ENCODE measurements around the gene RPL29. TPM values are rescaled to one million over a fixed set of nuclear protein-coding genes. Genes with fewer than 3 reads are reported as not detected.

Gene RPL29
- total and polyA plus RNA-seq, 7 experiments from 2014 or later, result 1,152 to 2,133 (median 1,556) TPM

DNA sequence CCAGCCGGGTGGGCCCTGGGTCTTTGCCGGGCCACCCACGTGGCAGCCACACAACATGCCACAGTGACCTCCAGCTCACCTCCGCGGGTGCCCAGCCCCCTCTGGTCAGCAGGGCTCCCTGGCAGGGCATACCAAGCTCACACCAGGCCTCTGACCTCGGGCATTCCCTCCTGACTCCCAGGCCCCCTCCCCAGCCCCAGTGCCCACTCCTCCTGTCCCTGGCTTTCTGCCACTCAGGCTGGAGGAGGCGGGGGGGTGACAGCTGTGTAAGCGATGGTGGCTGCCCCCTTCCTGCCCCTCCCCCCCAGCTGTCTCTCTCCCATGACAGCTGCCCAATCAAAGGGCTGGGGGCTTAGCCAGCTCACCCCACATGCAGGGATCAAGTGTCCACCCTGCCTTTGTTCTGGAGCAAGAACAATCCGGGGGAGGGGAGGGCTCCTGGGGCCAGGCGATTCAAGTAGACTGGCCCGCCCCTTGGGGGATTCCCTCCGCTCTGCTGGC is 31.7 kb downstream of the RPL29 start:
- CTCF ChIA-PET, result no interaction called here
- Histone ChIP-seq H3K27me3 (ENCODE audit: control insufficient read depth in 2 of 2, insufficient read depth in 2 of 2, low read length in 2 of 2) (no peaks in the 10 kb centered on the region), H3K36me3 (ENCODE audit: control insufficient read depth in 2 of 3, insufficient read depth in 3 of 3, low read length in 3 of 3) (peaks cover 0 to 1% (median 0%) of the 10 kb centered on the region in 3 experiments), H3K4me1 (ENCODE audit: control insufficient read depth in 2 of 2, insufficient read depth in 2 of 2, low read length in 2 of 2) (peaks cover 7 to 9% of the 10 kb centered on the region in 2 donors), H3K27ac (ENCODE audit: low read depth, low read length) (no peak overlapping the region), H3K9me3 (ENCODE audit: control insufficient read depth in 2 of 3, low read length in 3 of 3) (no peaks in the 10 kb centered on the region), H3K4me3 (ENCODE audit: low read length) (no peak overlapping the region)
- H3K9me3 Mint-ChIP-seq, result no peaks in the 10 kb centered on the region
- ATAC-seq (no peak), DNase-seq (no peak)
- H3K27me3 Mint-ChIP-seq, result peaks cover 0 to 10% (median 0%) of the 10 kb centered on the region in 5 donors
- intact Hi-C loops (cut with micrococcal nuclease), result no loop called here
- peaks cover 15 to 28% (median 23%) of the 10 kb centered on the region in 7 donors for H3K4me1 Mint-ChIP-seq
- POLR2A ChIA-PET, result no interaction called here
- H3K27ac Mint-ChIP-seq, result no peak overlapping the region
- H3K36me3 Mint-ChIP-seq, result peaks cover 0 to 6% (median 0%) of the 10 kb centered on the region in 5 donors
- no peak overlapping the region for H3K4me3 Mint-ChIP-seq

DNA sequence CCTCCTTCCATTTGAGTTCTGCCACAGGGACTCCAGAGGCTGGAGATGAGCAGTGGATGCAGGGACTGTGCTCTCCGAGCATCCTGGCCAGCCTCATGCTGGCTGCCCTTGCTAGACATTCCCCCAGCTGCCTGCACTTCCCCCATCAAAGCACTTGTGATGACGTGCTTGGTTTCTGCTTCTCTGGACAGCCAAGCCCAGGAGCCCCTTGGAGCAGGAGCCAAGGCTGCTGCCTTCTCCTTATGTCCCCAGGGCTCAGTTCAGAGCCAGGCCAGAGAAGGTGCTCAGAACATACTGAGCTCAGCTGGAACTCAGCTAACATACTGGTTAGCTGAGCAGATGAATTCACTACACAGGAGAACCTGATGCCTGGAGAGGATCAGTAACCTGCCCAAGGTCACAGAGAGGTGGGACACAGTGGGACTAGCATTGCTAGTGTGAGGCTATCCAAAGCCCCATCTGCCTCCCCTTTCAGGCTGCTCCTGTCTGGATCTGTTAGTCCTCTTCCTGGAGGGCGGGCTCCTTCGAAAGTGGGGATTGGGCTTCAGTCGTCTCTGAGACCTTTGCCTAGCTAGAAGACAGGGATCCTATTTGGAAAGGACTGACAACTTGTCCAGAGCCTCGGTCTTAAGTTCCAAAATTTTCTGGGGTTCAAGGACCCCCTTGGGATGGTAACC is 32.7 kb downstream of the RPL29 start:
- DNase-seq, result no peak
- no peak overlapping the region for H3K27ac Mint-ChIP-seq
- no peak for ATAC-seq

DNA sequence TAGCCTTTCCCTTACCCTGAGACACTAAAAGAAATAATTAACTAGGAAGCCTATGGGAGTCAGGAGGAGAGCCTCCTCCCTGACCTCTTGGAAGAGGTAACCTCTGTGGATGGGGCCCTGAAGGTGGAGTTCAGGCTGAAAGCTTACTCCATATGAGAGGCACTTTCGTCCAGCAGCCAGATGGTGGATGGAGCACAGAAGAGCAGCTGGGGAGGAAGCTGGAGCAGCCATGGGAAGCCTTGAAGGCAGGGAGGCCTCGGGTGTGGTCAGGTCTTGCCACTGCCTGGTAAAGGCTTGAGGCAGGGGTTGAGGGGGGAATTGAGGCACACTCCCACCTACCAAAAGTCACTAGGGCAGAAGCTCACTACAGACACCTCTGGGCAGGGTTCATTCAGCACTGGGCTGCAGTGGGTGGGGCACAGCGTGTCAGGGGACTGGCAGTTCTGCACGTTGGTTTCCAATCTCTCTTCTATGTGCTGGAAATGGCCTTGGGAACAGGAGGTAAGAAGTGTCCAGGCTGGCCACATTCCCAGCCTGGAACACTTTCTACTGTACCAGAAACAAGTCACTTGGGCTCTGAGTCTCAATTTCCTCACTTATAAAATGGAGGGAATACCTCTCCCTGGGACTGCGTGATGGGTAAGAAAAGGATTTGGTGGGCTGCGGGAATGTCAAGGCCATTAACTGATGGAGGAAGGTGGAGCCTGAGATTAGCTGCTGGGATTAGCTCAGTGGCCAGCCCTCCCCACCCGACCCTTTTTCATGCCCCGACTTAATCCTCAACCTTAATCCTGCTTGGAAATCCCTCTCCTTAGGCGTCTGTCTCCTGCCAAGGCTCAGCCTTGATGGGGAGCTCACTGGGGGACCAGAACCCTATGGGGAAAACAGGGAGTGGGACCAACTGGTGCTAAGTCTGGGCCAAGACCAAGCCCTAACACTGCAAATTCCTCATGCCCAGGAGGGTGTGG is 33.8 kb downstream of the RPL29 start:
- Mint-ChIP-seq H3K27ac (no peak overlapping the region), H3K4me3 (no peak overlapping the region)

More for the DNA sequence above, 32.7 kb downstream of the RPL29 start:
- ChIA-PET CTCF (interaction anchor here (0.5 kb wide), 2 partner anchors 184 to 371 kb away, joined by 4 to 9 read pairs; no protein-coding TSS in a partner anchor), POLR2A (interaction anchor here (0.9 to 1.8 kb wide), 2 partner anchors 11 to 33 kb away, joined by 3 to 5 read pairs; partner anchors contain the start of genes ABHD14B and RPL29)
- H3K27me3 Mint-ChIP-seq, result peaks cover 0 to 10% (median 0%) of the 10 kb centered on the region in 5 donors
- Histone ChIP-seq H3K27me3 (ENCODE audit: control insufficient read depth in 2 of 2, insufficient read depth in 2 of 2, low read length in 2 of 2) (no peaks in the 10 kb centered on the region), H3K27ac (ENCODE audit: low read depth, low read length) (no peak overlapping the region), H3K9me3 (ENCODE audit: control insufficient read depth in 2 of 3, low read length in 3 of 3) (no peaks in the 10 kb centered on the region), H3K4me1 (ENCODE audit: control insufficient read depth in 2 of 2, insufficient read depth in 2 of 2, low read length in 2 of 2) (peaks cover 7% of the 10 kb centered on the region in 2 donors), H3K4me3 (ENCODE audit: low read length) (no peak overlapping the region), H3K36me3 (ENCODE audit: control insufficient read depth in 2 of 3, insufficient read depth in 3 of 3, low read length in 3 of 3) (peaks cover 0 to 3% (median 0%) of the 10 kb centered on the region in 3 experiments)
- H3K9me3 Mint-ChIP-seq, result no peaks in the 10 kb centered on the region
- H3K4me1 Mint-ChIP-seq, result peaks cover 11 to 21% (median 18%) of the 10 kb centered on the region in 7 donors
- no peak overlapping the region for H3K4me3 Mint-ChIP-seq
- intact Hi-C loops (cut with micrococcal nuclease), result no loop called here
- peaks cover 0 to 11% (median 4%) of the 10 kb centered on the region in 5 donors for H3K36me3 Mint-ChIP-seq

DNA sequence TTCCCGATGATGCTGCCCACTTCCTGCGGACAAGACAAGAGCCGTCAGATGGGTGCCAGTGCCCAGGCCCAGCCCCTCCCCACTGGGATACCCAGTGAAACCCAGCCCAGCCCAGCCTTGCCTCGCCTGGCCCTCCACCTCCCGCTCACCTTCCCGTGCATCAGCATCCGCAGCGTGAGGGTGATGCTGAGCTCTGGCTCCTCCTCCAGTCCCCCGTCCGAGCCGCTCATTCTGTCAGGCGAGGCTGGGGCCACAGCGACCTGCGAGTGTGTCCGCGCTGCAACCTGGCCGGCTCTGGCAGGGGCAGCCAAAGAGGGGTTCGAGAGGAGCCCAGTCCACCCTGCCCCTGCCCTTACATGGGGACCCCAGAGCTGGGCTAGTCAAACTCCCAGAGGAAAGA is 34.7 kb downstream of the RPL29 start:
- no peaks in the 10 kb centered on the region for H3K9me3 ChIP-seq (ENCODE audit: control insufficient read depth in 2 of 3, low read length in 3 of 3)
- Mint-ChIP-seq H3K4me3 (no peak overlapping the region), H3K9me3 (no peaks in the 10 kb centered on the region), H3K27ac (no peak overlapping the region), H3K36me3 (peaks cover 0 to 11% (median 4%) of the 10 kb centered on the region in 5 donors), H3K27me3 (peaks cover 0 to 17% (median 0%) of the 10 kb centered on the region in 5 donors), H3K4me1 (peaks cover 6 to 18% (median 13%) of the 10 kb centered on the region in 7 donors)
- ChIA-PET CTCF (no interaction called here), POLR2A (interaction anchor here (1.8 kb wide), 1 partner anchor 35 kb away, joined by 5 read pairs; the partner anchor contains the start of gene RPL29)
- no peak overlapping the region for H3K27ac ChIP-seq (ENCODE audit: low read depth, low read length)
- intact Hi-C loops (cut with micrococcal nuclease), result no loop called here
- H3K27me3 ChIP-seq (ENCODE audit: control insufficient read depth in 2 of 2, insufficient read depth in 2 of 2, low read length in 2 of 2), result peaks cover 0 to 4% of the 10 kb centered on the region in 2 donors
- H3K4me3 ChIP-seq (ENCODE audit: low read length), result no peak overlapping the region
- no peak for DNase-seq
- no peak for ATAC-seq
- peaks cover 0 to 7% of the 10 kb centered on the region in 2 donors for H3K4me1 ChIP-seq (ENCODE audit: control insufficient read depth in 2 of 2, insufficient read depth in 2 of 2, low read length in 2 of 2)
- H3K36me3 ChIP-seq (ENCODE audit: control insufficient read depth in 2 of 3, insufficient read depth in 3 of 3, low read length in 3 of 3), result peaks cover 0 to 3% (median 0%) of the 10 kb centered on the region in 3 experiments

More for the DNA sequence above, 33.8 kb downstream of the RPL29 start:
- Mint-ChIP-seq H3K36me3 (peaks cover 0 to 11% (median 4%) of the 10 kb centered on the region in 5 donors), H3K4me1 (peaks cover 11 to 21% (median 18%) of the 10 kb centered on the region in 7 donors), H3K27me3 (peaks cover 0 to 12% (median 0%) of the 10 kb centered on the region in 5 donors), H3K9me3 (no peaks in the 10 kb centered on the region)
- intact Hi-C loops (cut with micrococcal nuclease), result no loop called here
- Histone ChIP-seq H3K27ac (ENCODE audit: low read depth, low read length) (no peak overlapping the region), H3K4me3 (ENCODE audit: low read length) (no peak overlapping the region), H3K36me3 (ENCODE audit: control insufficient read depth in 2 of 3, insufficient read depth in 3 of 3, low read length in 3 of 3) (peaks cover 0 to 3% (median 0%) of the 10 kb centered on the region in 3 experiments), H3K27me3 (ENCODE audit: control insufficient read depth in 2 of 2, insufficient read depth in 2 of 2, low read length in 2 of 2) (peaks cover 0 to 4% of the 10 kb centered on the region in 2 donors), H3K4me1 (ENCODE audit: control insufficient read depth in 2 of 2, insufficient read depth in 2 of 2, low read length in 2 of 2) (peaks cover 3 to 6% of the 10 kb centered on the region in 2 donors), H3K9me3 (ENCODE audit: control insufficient read depth in 2 of 3, low read length in 3 of 3) (no peaks in the 10 kb centered on the region)
- ATAC-seq, result no peak
- no peak for DNase-seq
- CTCF ChIA-PET, result no interaction called here
- POLR2A ChIA-PET, result interaction anchor here (0.9 to 1.8 kb wide), 2 partner anchors 12 to 34 kb away, joined by 3 to 5 read pairs; partner anchors contain the start of genes ABHD14B and RPL29

DNA sequence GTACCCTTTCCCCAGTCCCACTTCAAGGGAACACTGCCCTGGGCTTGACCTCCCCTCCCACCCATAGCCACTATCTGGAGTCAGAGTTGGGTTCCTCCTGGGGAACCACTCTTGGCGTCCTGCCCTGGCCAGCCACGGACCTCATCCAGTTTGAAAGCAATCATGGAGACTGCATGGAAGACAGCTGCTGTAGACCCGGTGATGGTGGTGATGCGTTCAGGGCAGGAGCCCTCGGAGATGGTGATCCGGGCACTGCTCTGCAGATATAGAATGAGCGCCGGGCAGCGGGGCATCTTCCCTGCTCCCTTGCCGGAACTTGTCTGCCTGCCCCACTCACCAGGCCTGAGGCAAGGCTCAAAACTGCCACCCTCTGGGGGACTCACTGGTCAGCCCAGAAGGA is 35.3 kb downstream of the RPL29 start:
- Mint-ChIP-seq H3K27ac (no peak overlapping the region), H3K27me3 (peaks cover 0 to 18% (median 0%) of the 10 kb centered on the region in 5 donors), H3K4me1 (peaks cover 2 to 13% (median 9%) of the 10 kb centered on the region in 7 donors), H3K4me3 (no peak overlapping the region), H3K36me3 (peaks cover 0 to 11% (median 4%) of the 10 kb centered on the region in 5 donors), H3K9me3 (no peaks in the 10 kb centered on the region)
- H3K27ac ChIP-seq (ENCODE audit: low read depth, low read length), result no peak overlapping the region
- no peaks in the 10 kb centered on the region for H3K9me3 ChIP-seq (ENCODE audit: control insufficient read depth in 2 of 3, low read length in 3 of 3)
- ChIA-PET POLR2A (no interaction called here), CTCF (no interaction called here)
- no peak overlapping the region for H3K4me3 ChIP-seq (ENCODE audit: low read length)
- DNase-seq (no peak), ATAC-seq (no peak)
- peaks cover 0 to 3% (median 0%) of the 10 kb centered on the region in 3 experiments for H3K36me3 ChIP-seq (ENCODE audit: control insufficient read depth in 2 of 3, insufficient read depth in 3 of 3, low read length in 3 of 3)
- peaks cover 3 to 4% of the 10 kb centered on the region in 2 donors for H3K27me3 ChIP-seq (ENCODE audit: control insufficient read depth in 2 of 2, insufficient read depth in 2 of 2, low read length in 2 of 2)
- intact Hi-C loops (cut with micrococcal nuclease), result no loop called here
- H3K4me1 ChIP-seq (ENCODE audit: control insufficient read depth in 2 of 2, insufficient read depth in 2 of 2, low read length in 2 of 2), result peaks cover 0 to 7% of the 10 kb centered on the region in 2 donors

DNA sequence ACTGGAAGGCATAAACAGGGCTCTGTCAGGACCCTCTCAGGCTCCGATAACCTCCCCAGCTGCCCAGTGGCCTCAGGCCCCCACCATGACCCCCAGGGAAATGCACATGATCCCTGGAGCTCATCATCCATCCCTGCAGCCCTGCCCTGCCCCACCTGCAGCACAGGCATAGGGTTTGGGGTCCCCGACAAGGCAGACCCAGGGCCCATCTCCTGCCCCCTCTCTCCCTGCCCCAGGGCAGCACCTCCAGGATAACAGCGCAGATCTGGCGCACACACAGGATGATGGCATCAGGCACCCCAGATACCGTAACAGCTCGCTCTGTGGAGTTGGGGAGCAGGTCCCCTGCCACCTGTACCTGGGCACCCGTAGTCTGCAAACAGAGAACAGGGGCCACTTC is 36.0 kb downstream of the RPL29 start:
- ChIA-PET POLR2A (no interaction called here), CTCF (no interaction called here)
- Histone ChIP-seq H3K9me3 (ENCODE audit: control insufficient read depth in 2 of 3, low read length in 3 of 3) (no peaks in the 10 kb centered on the region), H3K4me3 (ENCODE audit: low read length) (no peak overlapping the region), H3K36me3 (ENCODE audit: control insufficient read depth in 2 of 3, insufficient read depth in 3 of 3, low read length in 3 of 3) (peaks cover 0 to 3% (median 0%) of the 10 kb centered on the region in 3 experiments), H3K27ac (ENCODE audit: low read depth, low read length) (no peak overlapping the region), H3K4me1 (ENCODE audit: control insufficient read depth in 2 of 2, insufficient read depth in 2 of 2, low read length in 2 of 2) (peaks cover 0 to 7% of the 10 kb centered on the region in 2 donors), H3K27me3 (ENCODE audit: control insufficient read depth in 2 of 2, insufficient read depth in 2 of 2, low read length in 2 of 2) (peaks cover 3 to 4% of the 10 kb centered on the region in 2 donors)
- intact Hi-C loops (cut with micrococcal nuclease), result no loop called here
- no peaks in the 10 kb centered on the region for H3K9me3 Mint-ChIP-seq
- no peak overlapping the region for H3K4me3 Mint-ChIP-seq
- DNase-seq (no peak), ATAC-seq (no peak)
- peaks cover 0 to 6% (median 4%) of the 10 kb centered on the region in 7 donors for H3K4me1 Mint-ChIP-seq
- no peak overlapping the region for H3K27ac Mint-ChIP-seq
- peaks cover 0 to 11% (median 4%) of the 10 kb centered on the region in 5 donors for H3K36me3 Mint-ChIP-seq
- H3K27me3 Mint-ChIP-seq, result peaks cover 0 to 25% (median 0%) of the 10 kb centered on the region in 5 donors

Measured in naive thymus-derived CD4-positive, alpha-beta T cell (primary cell).